Endothelial cell of umbilical vein (primary cell): ENCODE data around the gene COX5B.
"Not testable (repeated sequence)": the region's sequence is repeated elsewhere in the genome, so short reads cannot be mapped to it uniquely, and the experiment has no call there.

Source experiments
- POLR2A ChIP-seq: IDR thresholded peaks from 2 replicates; pipeline ENCODE4 v1.6.1; 2012; ENCODE audit warnings: low read depth, mild to moderate bottlenecking, control low read depth, low read length
- TF ChIP-seq, protein P1 (sequence below), 2 donors: IDR thresholded peaks; 1 replicate in 1 of 2; 2 replicates in 1 of 2; pipeline ENCODE4 v1.5.1; 2011; ENCODE audit warnings: low read length in 2 of 2, mild to moderate bottlenecking in 2 of 2, moderate library complexity in 2 of 2, control low read depth in 1 of 2, inconsistent platforms in 1 of 2, low read depth in 1 of 2; ENCODE audit not compliant: insufficient read depth in 1 of 2; ENCODE audit errors: extremely low read depth in 1 of 2

DNA sequence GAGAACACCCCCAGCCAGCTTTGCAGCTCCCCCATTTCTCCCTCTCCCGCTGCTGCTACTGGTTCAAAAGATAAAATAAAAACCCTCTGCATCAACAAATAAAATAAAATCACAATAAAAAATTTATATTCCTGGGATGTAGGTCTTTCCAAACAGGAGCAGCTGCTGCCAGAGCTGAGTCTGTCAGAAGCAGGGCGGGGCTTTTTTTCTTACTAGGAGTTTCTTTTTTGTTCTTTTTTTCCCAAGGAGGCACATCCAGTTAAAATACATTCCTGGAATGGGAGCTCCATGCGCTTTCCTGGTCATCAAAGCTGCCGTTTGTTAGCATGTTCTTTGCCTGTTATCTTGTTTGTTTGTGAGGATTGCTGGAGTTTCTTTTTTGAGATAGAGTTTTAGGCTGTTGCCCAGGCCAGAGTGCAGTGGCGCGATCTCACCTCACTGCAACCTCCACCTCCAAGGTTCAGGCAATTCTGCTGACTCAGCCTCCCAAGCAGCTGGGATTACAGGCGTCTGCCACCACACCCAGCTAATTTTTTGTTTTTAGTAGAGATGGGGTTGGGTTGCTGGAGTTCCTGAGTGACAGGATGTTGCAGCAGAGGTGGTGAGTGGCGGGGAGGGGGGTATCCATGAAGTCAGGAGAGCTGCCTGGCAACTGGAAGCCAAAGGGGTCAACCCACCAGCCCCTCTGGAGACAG lies 20.4 kb upstream of the COX5B start:
- TF ChIP-seq, protein P1, sequence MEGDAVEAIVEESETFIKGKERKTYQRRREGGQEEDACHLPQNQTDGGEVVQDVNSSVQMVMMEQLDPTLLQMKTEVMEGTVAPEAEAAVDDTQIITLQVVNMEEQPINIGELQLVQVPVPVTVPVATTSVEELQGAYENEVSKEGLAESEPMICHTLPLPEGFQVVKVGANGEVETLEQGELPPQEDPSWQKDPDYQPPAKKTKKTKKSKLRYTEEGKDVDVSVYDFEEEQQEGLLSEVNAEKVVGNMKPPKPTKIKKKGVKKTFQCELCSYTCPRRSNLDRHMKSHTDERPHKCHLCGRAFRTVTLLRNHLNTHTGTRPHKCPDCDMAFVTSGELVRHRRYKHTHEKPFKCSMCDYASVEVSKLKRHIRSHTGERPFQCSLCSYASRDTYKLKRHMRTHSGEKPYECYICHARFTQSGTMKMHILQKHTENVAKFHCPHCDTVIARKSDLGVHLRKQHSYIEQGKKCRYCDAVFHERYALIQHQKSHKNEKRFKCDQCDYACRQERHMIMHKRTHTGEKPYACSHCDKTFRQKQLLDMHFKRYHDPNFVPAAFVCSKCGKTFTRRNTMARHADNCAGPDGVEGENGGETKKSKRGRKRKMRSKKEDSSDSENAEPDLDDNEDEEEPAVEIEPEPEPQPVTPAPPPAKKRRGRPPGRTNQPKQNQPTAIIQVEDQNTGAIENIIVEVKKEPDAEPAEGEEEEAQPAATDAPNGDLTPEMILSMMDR (IDR thresholded peaks at IDR 0.05; ENCODE audit: extremely low read depth in 1 of 2, insufficient read depth in 1 of 2, low read depth in 1 of 2, low read length in 2 of 2), result not testable (repeated sequence)
- TF ChIP-seq POLR2A, result not testable (repeated sequence)
